PC-3 (cell line): Measurements from ENCODE around the gene ACR.

Source experiments
- CTCF ChIP-seq: fragments of 300-600 bp; sonication (generic); conservative IDR thresholded peaks from 2 replicates; pipeline ENCODE4 v1.5.1; 2017; ENCODE audit warnings: antibody characterized with exemption, low read depth, mild to moderate bottlenecking, low read length
- EZH2 ChIP-seq: fragments of 300-600 bp; sonication (generic); IDR thresholded peaks from one replicate; pipeline ENCODE4 v1.6.1; 2017; ENCODE audit warnings: antibody characterized with exemption, mild to moderate bottlenecking, low read length; ENCODE audit not compliant: unreplicated experiment
- EZH2phosphoT487 ChIP-seq: fragments of 300-600 bp; sonication (generic); IDR thresholded peaks from 2 replicates; pipeline ENCODE4 v1.6.1; 2018; ENCODE audit warnings: mild to moderate bottlenecking, antibody characterized with exemption, low read length, borderline replicate concordance

DNA sequence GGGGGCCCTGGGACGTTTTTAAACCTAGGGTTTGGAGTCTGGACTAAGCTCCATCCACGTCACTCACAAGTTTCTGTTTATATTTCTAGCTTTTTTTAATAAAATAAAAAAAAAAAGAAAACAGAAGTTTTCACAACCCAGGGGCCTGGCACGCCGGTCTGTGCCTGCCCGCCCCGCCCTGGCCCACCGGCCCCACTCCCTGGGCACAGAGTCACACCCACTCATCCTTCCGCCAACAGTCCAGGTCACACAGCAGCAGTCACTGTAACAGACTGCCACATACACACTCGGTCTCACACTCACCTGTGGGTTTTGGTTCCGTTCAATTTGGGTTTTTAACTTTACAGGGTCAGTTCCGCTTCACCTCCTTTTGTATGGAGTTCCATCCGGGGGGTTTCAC, 5.3 kb upstream of the ACR start:
- TF ChIP-seq CTCF (no peak), EZH2phosphoT487 (no peak), EZH2 (no peak)
